Sigmoid colon (tissue), 4 donors: ENCODE data around the gene SLC2A6.

Experiments used
- CTCF ChIP-seq, 4 experiments: fragments of 450-650 bp in 3 of 4; fragments of 200-600 bp in 1 of 4; IDR thresholded peaks; one replicate each; pipeline ENCODE4 v1.5.1; 2016 to 2019; ENCODE audit warnings: antibody characterized with exemption in 4 of 4, mild to moderate bottlenecking in 3 of 4, moderate library complexity in 2 of 4
- EP300 ChIP-seq, 4 donors: sonication (generic); formaldehyde crosslinking; IDR thresholded peaks; one replicate each; pipeline ENCODE4 v1.6.1; 2017; ENCODE audit warnings: antibody characterized with exemption in 4 of 4
- POLR2A ChIP-seq, 2 donors: fragments of 450-650 bp; IDR thresholded peaks; one replicate each; pipeline ENCODE4 v1.6.1; 2016; ENCODE audit warnings: antibody characterized with exemption in 2 of 2, mild to moderate bottlenecking in 2 of 2, moderate library complexity in 2 of 2

- TF ChIP-seq CTCF (IDR thresholded peaks at IDR 0.05) (no peak), POLR2A (IDR thresholded peaks at IDR 0.05) (no peak), EP300 (IDR thresholded peaks at IDR 0.05) (no peak)
Observed at GRCh38 chr9:133478851-133479711, at the start of gene SLC2A6.
